Measurements from ENCODE around the gene STK16.

Gene STK16

DNA sequence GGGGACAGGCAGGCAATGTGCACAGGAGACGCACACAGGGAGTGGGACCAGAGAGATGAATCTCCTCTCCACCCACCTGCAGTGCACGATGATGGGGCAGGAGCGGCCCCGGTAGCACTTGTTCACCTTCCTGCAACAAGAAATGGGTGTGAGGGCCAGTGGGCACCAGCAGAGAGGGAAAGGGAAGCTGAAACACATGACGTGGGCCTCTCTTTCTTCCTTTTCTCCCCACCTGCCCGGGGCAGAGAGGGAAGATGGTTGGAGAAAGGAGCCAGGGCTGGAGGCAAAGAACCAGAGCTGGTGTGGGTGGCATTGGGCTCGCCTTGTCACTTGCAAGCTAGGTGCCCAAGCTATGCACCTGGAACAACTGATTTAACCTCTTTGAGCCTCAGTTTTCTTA lies 46.1 kb downstream of the STK16 start:
- no peak for DNase-seq

DNA sequence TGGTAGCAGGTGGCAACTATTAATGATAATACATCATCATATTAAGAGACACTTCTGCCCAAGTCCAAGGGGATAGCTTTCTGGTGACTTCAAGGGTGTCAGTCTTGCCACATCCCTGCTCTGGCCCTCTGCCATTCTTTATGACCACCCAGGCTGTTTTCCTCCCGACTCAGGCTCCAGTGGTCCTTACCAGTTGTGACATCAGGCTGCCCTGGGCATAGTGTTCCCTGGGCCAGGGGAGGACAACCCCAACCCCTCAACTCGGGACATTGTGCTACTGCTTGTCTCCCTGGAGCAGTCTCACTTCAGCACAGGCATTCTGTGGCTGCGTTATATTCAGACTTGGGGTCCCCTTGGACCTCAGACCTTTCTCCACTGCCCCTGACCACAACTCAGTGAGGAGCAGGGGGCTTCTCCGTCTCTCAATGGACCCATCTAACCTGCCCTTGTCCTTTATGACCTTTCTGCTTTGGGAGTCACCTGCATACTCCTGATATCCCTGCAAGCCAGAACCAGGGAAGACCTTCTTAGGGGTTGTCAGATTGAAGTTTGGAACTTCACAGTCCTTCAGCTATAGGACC lies 46.7 kb downstream of the STK16 start:
- DNase-seq: no peak

DNA sequence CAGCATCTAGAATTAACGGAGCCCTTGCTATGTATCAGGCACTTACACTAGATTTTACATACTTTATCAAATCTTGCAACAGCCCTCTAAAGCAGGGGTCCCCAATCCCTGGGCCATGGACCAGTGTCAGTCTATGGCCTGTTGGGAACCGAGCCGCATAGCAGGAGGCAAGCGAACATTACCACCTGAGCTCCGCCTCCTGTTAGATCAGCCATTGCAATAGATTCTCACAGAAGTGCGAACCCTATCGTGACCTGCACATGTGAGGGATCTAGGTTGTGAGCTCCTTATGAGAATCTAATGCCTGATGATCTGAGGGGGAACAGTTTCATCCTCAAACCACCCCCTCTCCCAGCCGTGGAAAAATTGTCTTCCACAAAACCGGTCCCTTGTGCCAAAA lies 47.3 kb downstream of the STK16 start:
- DNase-seq: no peak

DNA sequence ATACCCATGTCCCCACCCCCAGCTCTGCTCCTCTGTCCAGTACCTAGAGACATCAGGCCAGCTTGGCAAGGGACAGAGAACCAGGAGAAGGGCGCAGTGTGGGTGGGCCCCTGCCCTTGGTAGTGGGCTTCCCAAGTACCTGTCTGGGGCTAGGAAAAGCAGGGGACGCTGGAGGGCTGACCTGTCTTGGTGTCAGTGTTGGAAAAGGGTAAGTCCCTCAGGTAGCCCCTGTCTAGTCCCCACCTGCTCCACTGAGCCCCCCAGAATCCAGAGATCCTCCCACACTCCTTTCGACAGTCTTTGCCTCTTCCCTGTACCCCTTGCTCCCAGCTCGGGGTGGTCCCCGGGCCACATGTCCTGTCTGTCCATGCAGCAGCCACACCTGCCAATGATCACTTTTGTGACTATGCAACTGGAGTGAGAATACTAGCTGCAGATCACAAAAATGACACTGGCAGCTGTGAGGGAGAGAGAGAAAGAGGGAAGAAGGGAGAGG lies 48.5 kb downstream of the STK16 start:
- DNase-seq: no peak

DNA sequence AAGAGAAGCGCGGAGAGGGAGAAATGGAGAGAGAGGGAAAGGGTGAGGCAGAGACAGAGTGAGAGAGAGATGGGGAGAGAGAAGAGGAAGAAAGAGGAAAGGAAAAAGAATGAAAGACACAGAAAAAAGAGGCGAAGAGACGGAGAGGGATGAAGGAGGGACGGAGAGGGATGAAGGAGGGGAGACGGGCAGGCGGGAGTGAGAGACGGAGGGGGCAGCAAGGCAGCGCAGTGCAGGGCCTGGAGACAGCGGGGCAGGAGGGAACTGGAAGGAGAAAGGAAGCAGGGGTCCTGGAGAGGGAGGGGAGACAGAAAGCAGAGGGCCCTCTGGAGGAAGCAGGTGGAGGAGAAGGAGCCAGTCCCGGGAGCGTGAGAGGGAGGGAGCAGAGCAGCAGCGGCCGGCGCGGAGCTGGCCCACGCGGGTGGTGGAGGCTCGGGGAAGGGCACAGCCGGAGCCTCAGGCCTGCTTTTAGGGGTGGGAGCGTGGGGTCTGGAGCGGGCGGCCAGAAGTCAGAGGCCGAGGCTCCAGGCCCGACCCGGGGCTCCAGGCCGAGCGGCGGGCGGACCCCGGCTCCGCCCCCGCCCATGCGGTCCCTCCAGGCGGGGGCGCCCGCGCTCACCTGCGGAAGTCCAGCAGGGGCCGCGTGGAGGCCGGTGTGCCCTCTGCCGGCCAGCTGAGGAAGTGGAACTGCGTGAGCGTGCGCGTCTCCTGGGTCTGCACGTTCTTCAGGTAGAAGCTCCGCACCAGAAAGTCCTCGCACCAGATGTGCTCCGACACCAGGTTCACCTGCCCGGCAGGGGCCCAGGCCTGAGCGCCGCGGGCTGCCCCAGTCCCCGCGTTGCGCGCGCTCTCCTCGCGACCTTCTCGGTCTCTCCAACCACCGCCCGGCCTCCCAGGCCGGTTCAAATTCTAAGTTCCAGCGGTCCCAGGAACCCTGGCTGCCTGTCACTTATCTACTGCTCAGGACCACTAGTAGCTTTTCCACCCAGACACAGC lies 49.4 kb downstream of the STK16 start:
- DNase-seq: peak; percentile 87

DNA sequence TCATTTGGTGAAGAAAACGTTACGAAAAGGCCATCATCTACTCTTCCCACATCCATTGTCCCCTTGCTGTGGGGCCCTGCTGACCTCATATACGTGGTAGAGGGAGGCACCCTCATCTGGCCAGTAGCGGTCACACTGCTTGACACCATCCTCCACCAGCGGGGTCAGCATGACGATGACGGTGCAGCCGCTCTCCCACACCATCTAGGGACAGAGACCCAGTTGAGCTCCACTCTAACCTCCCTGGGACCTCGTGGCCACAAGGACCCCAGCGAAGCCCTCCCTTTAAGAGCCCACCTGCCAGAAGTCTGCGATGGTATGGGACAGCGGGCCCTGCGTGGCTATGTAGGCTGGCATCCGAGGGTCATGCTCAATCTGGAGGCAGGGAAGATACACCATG lies 50.9 kb downstream of the STK16 start:
- DNase-seq: no peak

DNA sequence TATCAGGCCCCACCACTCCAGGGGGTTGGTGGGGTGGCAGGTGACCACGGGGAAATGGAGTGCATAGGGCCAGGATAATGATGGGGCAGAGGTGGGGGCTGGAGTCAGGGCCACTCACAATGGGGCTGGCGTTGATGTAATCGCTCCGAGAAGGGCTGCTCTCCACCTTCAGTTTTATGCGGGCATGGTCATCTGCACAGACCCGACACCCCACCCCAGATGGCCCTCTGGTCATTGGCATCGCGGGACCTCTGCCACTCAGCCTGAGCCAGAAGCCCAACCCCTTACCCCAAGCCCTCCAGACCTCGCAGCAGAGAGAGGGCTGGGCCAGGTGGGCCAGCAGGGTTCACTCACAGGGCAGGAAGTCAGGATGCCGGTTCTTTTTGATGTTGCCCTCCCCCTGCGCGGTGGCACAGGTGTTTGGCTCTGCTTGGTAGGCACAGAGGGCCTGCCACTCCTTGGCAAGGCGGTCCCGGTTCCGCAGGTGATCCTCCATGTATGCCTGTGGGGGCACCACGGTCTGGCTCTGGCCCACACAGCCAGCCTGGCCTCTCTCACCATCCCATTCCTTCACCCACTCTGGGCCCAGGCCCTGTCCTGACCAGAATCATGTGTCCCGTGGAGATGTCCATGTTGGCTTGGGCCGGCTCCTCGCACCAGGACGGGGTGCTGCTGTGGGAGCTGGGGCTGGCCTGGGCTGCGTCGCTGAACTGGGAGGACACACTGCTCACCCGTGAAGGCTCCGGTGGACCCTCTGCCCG lies 51.5 kb downstream of the STK16 start:
- no peak for DNase-seq

DNA sequence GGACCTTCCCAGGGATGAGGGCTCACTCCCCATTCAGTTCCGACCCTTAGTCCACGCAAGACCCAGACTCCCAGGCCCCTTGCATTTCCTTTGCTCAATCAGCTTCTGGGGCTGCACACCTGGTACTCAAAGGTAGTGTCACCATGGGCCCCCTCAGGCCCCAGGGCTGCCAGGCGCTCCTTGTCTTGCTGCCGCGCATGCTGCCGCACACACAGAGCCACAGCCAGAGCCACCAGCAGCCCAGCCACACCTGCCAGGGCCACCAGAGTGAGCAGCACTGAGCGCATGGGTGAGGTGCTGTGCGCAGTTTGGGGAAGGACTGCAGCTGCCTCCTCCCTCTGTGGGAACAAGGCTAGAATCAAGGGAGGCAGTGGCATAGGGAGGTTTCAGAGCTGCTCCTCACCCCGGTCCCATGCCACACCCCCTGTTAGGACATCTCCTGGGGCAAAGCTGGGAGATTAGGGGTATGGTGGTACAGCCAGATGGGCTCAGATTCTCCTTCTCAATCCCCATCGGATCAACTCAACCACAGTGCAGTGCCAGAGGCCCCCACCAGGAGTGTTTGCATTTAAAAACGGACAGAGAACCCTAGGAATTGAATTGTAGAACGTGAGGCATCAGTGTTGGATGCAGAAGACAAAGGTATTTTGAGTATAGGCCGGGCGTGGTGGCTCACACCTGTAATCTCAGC lies 52.6 kb downstream of the STK16 start:
- no peak for DNase-seq

DNA sequence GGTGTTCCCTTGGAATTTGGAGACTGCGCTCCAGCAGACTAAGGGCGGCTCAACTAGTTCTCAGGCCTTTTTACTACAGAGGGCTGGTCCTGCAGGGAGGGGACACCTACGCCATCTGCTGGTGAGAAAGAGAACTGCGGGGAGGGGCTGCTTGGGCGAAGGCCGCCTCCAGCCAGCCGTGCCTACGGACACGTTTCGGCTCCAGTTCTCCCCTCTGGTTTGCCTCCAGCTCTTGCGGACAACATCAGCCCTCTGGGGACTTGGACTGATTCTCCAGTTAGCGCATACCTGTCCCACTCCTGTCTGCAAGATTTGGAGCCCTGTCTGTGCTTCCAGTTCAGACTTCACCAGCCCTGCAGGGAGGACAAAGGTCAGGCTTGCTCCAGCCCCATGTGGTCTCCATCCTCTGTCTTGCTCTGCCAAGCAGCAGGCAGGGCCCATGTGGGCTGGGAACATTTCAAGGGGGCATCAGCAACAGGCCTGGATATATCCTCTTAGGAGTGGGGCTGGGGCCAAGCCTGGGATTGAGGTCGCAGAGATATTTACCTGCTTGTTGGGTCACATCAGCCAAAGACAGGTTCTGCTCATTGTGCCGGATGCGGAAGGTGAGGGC lies 53.6 kb downstream of the STK16 start:
- peak; percentile 91 for DNase-seq

DNA sequence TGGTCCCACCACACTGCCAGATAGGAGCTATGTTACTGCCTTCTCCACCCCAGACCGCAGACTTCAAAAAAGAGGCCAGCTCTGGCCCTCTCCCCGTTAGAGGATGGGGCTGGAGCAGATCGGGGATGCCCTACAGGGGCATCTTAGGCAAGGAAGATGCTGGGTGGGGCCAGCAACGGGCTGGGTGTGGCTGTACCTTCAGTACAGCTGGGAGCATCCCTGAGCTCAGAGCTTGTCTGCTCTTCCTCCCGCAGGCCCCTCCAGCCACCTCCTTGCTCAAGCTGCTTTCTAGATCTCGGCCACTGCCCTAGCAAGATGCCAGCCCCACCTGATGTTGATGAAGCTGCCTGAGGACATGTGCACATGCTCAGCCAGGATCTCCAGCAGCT lies 54.1 kb downstream of the STK16 start:
- DNase-seq: no peak
